Right lobe of liver (tissue), 6 donors: ENCODE measurements around the gene TH. TPM values are rescaled to one million over a fixed set of nuclear protein-coding genes. Genes with fewer than 3 reads are reported as not detected.

Source experiments
- ATAC-seq, 4 donors: fragments of 200-7000 bp; cut with Tn5 transposase; one replicate each; pipeline ENCODE4 v1.9.1; 2020; ENCODE audit warnings: mild to moderate bottlenecking in 4 of 4, moderate library complexity in 4 of 4
- DNase-seq, 3 donors: peaks; one replicate each; pipeline ENCODE4 v3.0.0-alpha.2; 2020
- H3K27ac ChIP-seq, 3 donors: fragments of 200-600 bp; one replicate each; pipeline ENCODE4 v1.8.0; 2022
- H3K27me3 ChIP-seq, 2 donors: fragments of 200-600 bp; one replicate each; pipeline ENCODE4 v1.8.0; 2022
- H3K36me3 ChIP-seq, 4 donors: fragments of 200-600 bp; sonication (generic) in 1 of 4; one replicate each; pipeline versions ENCODE4 v1.5.1 to v1.8.0; 2017 to 2022; ENCODE audit warnings: control low read depth in 1 of 4
- H3K4me1 ChIP-seq, 4 donors: fragments of 200-600 bp; sonication (generic) in 1 of 4; one replicate each; pipeline versions ENCODE4 v1.5.1 to v1.8.0; 2017 to 2022; ENCODE audit warnings: control low read depth in 1 of 4
- H3K4me3 ChIP-seq, 3 donors: fragments of 200-600 bp; one replicate each; pipeline ENCODE4 v1.8.0; 2022
- H3K9me3 ChIP-seq, 4 donors: fragments of 200-600 bp; sonication (generic) in 1 of 4; one replicate each; pipeline versions ENCODE4 v1.5.1 to v1.8.0; 2017 to 2022; ENCODE audit warnings: control low read depth in 1 of 4
- POLR2A ChIP-seq: fragments of 450-650 bp; IDR thresholded peaks from one replicate; pipeline ENCODE4 v1.6.1; 2017; ENCODE audit warnings: antibody characterized with exemption, mild to moderate bottlenecking
- WGBS: methylation state at CpG from one replicate; pipeline ENCODE4 v1.1.6; 2018; ENCODE audit warnings: low coverage, low lambda C conversion rate; ENCODE audit not compliant: insufficient coverage; ENCODE audit errors: missing lambda C conversion rate; 5-methylcytosine and 5-hydroxymethylcytosine counted together
- intact Hi-C, 2 donors: fragments of 100-400 bp; cut with DNase I; formaldehyde crosslinking; loops; one replicate each; pipeline versions ENCODE4 v1.11.2 to v1.14.1; 2022
- total RNA-seq, 6 experiments: library from RNA; depleted of rRNA in 2 of 6; stranded (reverse); fragments of >200 nt in 2 of 6; fragmentation: NEBNext Ultra II Directional in 3 of 6; extraction: Animal tissue kit (Norgen Biotek cat#: 25700) in 3 of 6; gene quantifications; one replicate each; pipeline versions ENCODE4 v1.1.0 to v1.2.4, GENCODE V29; 2016 to 2023
- TF ChIP-seq, protein P1 (sequence below), 4 donors: fragments of 200-600 bp in 3 of 4; fragments of 450-650 bp in 1 of 4; IDR thresholded peaks; one replicate each; pipeline versions ENCODE4 v1.5.1 to v1.8.0; 2016 to 2022; ENCODE audit warnings: antibody characterized with exemption in 4 of 4, mild to moderate bottlenecking in 2 of 4
- donor health status: DM: no; HTN: yes; CAD: no.
- donor health status: DM: no; HTN: no; CAD: no.
- donor health status: DM: no; HTN: no; CAD: no.
- donor health status: DM: no; HTN: yes; CAD: no.
- donor health status: DM: no; HTN: yes; CAD: no.

Gene TH
- total RNA-seq, 6 experiments from 2014 or later = 0.51 to 0.64 TPM; not detected in 4

DNA sequence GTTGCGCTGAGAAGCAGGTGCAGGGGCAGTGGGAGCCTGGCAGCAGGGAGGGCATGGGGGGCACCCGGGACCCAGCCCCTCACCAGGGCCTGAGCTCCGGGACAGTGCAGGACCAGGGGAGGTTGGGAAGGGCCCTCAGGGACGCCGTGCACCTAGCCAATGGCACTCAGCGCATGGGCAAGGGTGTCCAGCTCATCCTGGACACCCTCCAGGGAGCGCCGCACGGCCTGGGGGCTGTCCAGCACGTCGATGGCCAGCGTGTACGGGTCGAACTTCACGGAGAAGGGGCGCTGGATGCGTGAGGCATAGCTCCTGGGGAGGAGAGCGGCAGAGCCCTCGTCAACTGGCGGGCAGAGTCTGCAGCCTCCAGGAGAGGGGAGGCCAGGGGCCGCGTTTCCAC, 7.5 kb downstream of the TH start:
- TF ChIP-seq, protein P1, sequence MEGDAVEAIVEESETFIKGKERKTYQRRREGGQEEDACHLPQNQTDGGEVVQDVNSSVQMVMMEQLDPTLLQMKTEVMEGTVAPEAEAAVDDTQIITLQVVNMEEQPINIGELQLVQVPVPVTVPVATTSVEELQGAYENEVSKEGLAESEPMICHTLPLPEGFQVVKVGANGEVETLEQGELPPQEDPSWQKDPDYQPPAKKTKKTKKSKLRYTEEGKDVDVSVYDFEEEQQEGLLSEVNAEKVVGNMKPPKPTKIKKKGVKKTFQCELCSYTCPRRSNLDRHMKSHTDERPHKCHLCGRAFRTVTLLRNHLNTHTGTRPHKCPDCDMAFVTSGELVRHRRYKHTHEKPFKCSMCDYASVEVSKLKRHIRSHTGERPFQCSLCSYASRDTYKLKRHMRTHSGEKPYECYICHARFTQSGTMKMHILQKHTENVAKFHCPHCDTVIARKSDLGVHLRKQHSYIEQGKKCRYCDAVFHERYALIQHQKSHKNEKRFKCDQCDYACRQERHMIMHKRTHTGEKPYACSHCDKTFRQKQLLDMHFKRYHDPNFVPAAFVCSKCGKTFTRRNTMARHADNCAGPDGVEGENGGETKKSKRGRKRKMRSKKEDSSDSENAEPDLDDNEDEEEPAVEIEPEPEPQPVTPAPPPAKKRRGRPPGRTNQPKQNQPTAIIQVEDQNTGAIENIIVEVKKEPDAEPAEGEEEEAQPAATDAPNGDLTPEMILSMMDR (IDR thresholded peaks at IDR 0.05) = no peak
- no peak for TF ChIP-seq POLR2A
- DNase-seq (no peak), ATAC-seq (no peak)
- H3K4me3 ChIP-seq = no peak overlapping the region
- no peaks in the 10 kb centered on the region for H3K27me3 ChIP-seq
- no CpG with 5 or more reads among the region's 22 CpGs for WGBS
- H3K27ac ChIP-seq = no peak overlapping the region
- H3K36me3 ChIP-seq = no peaks in the 10 kb centered on the region
- H3K9me3 ChIP-seq = no peaks in the 10 kb centered on the region
- intact Hi-C loops = no loop called here
- peaks cover 0 to 24% (median 5%) of the 10 kb centered on the region in 4 donors for H3K4me1 ChIP-seq

DNA sequence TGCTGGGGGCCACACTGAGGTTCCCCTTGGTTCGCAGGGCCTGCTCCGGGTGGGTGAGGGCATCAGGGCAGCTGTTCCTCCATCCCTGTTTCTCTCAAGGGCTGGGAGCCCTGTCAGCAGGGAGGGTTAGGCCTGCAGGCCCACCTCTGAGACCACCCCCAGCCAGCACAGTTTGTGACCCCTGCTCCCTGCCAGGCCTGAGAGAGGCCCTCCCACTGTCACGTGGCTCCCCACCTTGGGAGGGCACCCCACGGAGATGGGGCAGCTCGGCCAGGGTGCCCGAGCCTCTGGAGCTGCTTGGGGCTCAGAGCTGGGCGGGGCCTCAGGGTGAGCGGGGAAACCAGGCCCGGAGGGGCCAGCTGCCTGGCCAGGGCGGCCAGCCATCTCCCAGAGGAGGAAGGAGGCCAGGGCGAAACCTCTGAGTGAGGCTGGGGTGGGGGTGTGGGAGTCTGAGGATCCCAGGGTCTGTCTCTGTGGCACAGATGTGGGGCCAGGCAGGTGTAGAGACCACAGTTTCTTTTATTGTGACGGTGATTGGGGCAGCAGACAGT, 8.1 kb downstream of the TH start:
- H3K27ac ChIP-seq = no peak overlapping the region
- DNase-seq = no peak
- H3K4me1 ChIP-seq = peaks cover 0 to 22% (median 5%) of the 10 kb centered on the region in 4 donors
- no peaks in the 10 kb centered on the region for H3K9me3 ChIP-seq
- H3K27me3 ChIP-seq = no peaks in the 10 kb centered on the region
- intact Hi-C loops = no loop called here
- WGBS = 80% methylated on average over 1 of the region's 12 CpGs
- no peak for ATAC-seq
- no peak overlapping the region for H3K4me3 ChIP-seq
- H3K36me3 ChIP-seq = no peaks in the 10 kb centered on the region
- no peak for TF ChIP-seq POLR2A
- TF ChIP-seq, protein P1 (IDR thresholded peaks at IDR 0.05) = no peak

DNA sequence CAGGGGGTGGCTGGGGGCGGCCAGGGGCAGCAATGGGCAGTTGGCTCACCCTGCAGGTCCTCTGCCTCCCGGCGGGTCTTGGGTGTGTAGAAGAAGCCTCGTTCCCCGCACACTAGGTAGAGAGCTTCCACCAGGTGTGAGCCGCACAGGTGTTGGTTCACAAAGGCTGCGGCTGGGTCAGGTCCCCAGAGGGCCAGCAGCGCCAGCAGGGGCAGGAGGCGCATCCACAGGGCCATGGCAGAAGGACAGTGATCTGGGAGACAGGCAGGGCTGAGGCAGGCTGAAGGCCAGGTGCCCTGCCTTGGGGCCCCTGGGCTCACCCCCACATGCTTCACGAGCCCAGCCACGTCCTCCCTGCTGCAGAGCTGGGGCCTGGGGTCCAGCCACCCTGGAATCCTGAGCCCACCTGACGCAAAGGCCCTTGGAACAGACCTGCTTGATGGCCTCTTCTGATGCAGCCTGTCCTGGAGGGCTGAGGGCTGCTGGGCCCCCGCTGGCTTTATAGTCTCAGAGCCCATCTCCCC, 10.8 kb downstream of the TH start, which contains the start of gene INS:
INS (minus strand) TSS at position 474 of the 524 bp plus-strand sequence; CDS start at position 236, 238 bp downstream.
- no peak within 1 kb of the TSS for H3K27ac ChIP-seq
- WGBS = no CpG with 5 or more reads among the region's 13 CpGs
- no peaks in the 10 kb centered on the region for H3K9me3 ChIP-seq
- no peaks in the 10 kb centered on the region for H3K36me3 ChIP-seq
- peaks cover 0 to 14% (median 5%) of the 10 kb centered on the region in 4 donors for H3K4me1 ChIP-seq
- ATAC-seq = no peak
- no peak for DNase-seq
- TF ChIP-seq POLR2A = no peak
- TF ChIP-seq, protein P1 (IDR thresholded peaks at IDR 0.05) = no peak
- H3K4me3 ChIP-seq = no peak within 1 kb of the TSS
- no peaks in the 10 kb centered on the region for H3K27me3 ChIP-seq
- intact Hi-C loops = no loop called here

DNA sequence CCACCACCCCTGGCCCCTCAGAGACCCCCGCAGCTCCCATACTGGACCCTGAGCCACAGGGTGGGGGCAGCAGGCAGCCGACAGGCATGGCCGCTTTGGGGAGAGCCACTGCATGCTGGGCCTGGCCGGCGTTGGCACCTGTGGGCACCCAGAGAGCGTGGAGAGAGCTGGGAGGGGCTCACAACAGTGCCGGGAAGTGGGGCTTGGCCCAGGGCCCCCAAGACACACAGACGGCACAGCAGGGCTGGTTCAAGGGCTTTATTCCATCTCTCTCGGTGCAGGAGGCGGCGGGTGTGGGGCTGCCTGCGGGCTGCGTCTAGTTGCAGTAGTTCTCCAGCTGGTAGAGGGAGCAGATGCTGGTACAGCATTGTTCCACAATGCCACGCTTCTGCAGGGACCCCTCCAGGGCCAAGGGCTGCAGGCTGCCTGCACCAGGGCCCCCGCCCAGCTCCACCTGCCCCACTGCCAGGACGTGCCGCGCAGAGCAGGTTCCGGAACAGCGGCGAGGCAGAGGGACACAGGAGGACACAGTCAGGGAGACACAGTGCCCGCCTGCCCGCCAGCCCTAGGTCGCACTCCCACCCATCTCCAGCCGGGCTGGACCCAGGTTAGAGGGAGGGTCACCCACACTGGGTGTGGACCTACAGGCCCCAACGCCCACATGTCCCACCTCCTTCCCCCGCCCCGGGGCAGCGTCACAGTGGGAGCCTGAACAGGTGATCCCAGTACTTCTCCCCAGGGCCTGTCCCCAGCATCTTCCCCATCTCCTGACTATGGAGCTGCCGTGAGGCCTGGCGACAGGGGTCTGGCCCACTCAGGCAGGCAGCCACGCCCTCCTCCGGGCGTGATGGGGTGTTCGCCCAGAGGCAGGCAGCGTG, 11.8 kb downstream of the TH start:
- Histone ChIP-seq H3K4me3 (peak overlapping the region in 2 of 3 donors; percentile 74 to 94), H3K27me3 (no peaks in the 10 kb centered on the region)
- ATAC-seq = no peak

More for the DNA sequence above, 11.8 kb downstream of the TH start:
- WGBS = 68% methylated on average over 6 of the region's 36 CpGs
- Histone ChIP-seq H3K36me3 (no peaks in the 10 kb centered on the region), H3K27ac (peak overlapping the region in 1 of 3 donors; percentile 90), H3K9me3 (no peaks in the 10 kb centered on the region), H3K4me1 (peaks cover 0 to 23% (median 8%) of the 10 kb centered on the region in 4 donors)
- intact Hi-C loops = loop anchor here in 1 of 2 donors (10.0 kb wide), 1 partner anchor 325 kb away; the partner anchor contains the start of genes SYT8 and TNNI2
- TF ChIP-seq, protein P1 (IDR thresholded peaks at IDR 0.05) = no peak
- no peak for TF ChIP-seq POLR2A
- no peak for DNase-seq
